Measurements from ENCODE around the gene SCFD2. TPM values are rescaled to one million over a fixed set of nuclear protein-coding genes. Genes with fewer than 3 reads are reported as not detected.

Gene SCFD2
- polyA plus RNA-seq, 2 of the 4 experiments (the other 2 are of a cell fraction), result 7.6 to 10.8 TPM

GRCh38 chr4:53044651-53044960, 321.3 kb downstream of the SCFD2 start:
- Histone ChIP-seq H3K27ac (no peak overlapping the region), H3K4me2 (no peak overlapping the region), H3K4me1 (no peaks in the 10 kb centered on the region), H3K9me3 (no peaks in the 10 kb centered on the region), H3K4me3 (no peak overlapping the region)
- FAIRE-seq (no peak), DNase-seq (ENCODE audit: low read depth in 1 of 2, low spot score in 1 of 2) (no peak), ATAC-seq (no peak)
- ChIA-PET CTCF (no interaction called here), POLR2A (no interaction called here)
- 88% methylated on average over 2 of the region's 2 CpGs for WGBS (ENCODE audit: missing lambda C conversion rate)
- TF ChIP-seq EP300 (IDR thresholded peaks at IDR 0.05), result no peak
- TF ChIP-seq ZFP36 (IDR thresholded peaks at IDR 0.05; ENCODE audit: borderline replicate concordance, partially characterized antibody), result no peak
- no peak for TF ChIP-seq BHLHE40 (IDR thresholded peaks at IDR 0.05; ENCODE audit: low read depth, low read length)
- TF ChIP-seq HES2 (IDR thresholded peaks at IDR 0.05), result no peak
- TF ChIP-seq RNF2 (IDR thresholded peaks at IDR 0.05; ENCODE audit: borderline replicate concordance, low read depth), result no peak
- TF ChIP-seq ESRRA (IDR thresholded peaks at IDR 0.05; ENCODE audit: borderline replicate concordance, low read length), result no peak
- TF ChIP-seq USF2 (IDR thresholded peaks at IDR 0.05), result no peak

- ATAC-seq (no peak), DNase-seq (ENCODE audit: low read depth in 1 of 2, low spot score in 1 of 2) (no peak), FAIRE-seq (no peak)
- TF ChIP-seq CTCF (IDR thresholded peaks at IDR 0.05), result no peak
- TF ChIP-seq HDAC2 (IDR thresholded peaks at IDR 0.05), result no peak
- TF ChIP-seq EHMT2 (IDR thresholded peaks at IDR 0.05; ENCODE audit: low read depth), result no peak
- no peak for TF ChIP-seq NPAS2 (CRISPR knock-in tag; IDR thresholded peaks at IDR 0.05; ENCODE audit: borderline replicate concordance)
- no peak for TF ChIP-seq MYC (IDR thresholded peaks at IDR 0.05; ENCODE audit: borderline replicate concordance, low read length)
- TF ChIP-seq ZFP36 (IDR thresholded peaks at IDR 0.05; ENCODE audit: borderline replicate concordance, partially characterized antibody), result no peak
- TF ChIP-seq CHD4 (IDR thresholded peaks at IDR 0.05; ENCODE audit: borderline replicate concordance), result no peak
- TF ChIP-seq JUNB (IDR thresholded peaks at IDR 0.05), result no peak
- H3K4me1 ChIP-seq, result no peaks in the 10 kb centered on the region
- no peak overlapping the region for H3K4me2 ChIP-seq
- ChIA-PET POLR2A (no interaction called here), CTCF (no interaction called here)
- no peak overlapping the region for H3K27ac ChIP-seq
- H3K9me3 ChIP-seq, result no peaks in the 10 kb centered on the region
- 82% methylated on average over 4 of the region's 4 CpGs for WGBS (ENCODE audit: missing lambda C conversion rate)
- H3K4me3 ChIP-seq, result no peak overlapping the region
These were observed 321.8 kb downstream of the SCFD2 start for GRCh38 chr4:53043891-53044650.

GRCh38 chr4:53043055-53043454, 322.8 kb downstream of the SCFD2 start:
- CTCF ChIA-PET, result no interaction called here

More at GRCh38 chr4:53043055-53043454, 322.8 kb downstream of the SCFD2 start:
- FAIRE-seq, result no peak
- DNase-seq (ENCODE audit: low read depth in 1 of 2, low spot score in 1 of 2), result no peak
- H3K27ac ChIP-seq, result no peak overlapping the region
- no peak overlapping the region for H3K4me2 ChIP-seq
- POLR2A ChIA-PET, result no interaction called here
- no peak overlapping the region for H3K4me3 ChIP-seq
- no peak for ATAC-seq
- no peaks in the 10 kb centered on the region for H3K9me3 ChIP-seq
- WGBS (ENCODE audit: missing lambda C conversion rate), result 86% methylated on average over 3 of the region's 3 CpGs
- no peaks in the 10 kb centered on the region for H3K4me1 ChIP-seq
- TF ChIP-seq HEYL (CRISPR knock-in tag; IDR thresholded peaks at IDR 0.05) (no peak), ZNF302 (CRISPR knock-in tag; IDR thresholded peaks at IDR 0.05) (no peak), CBX2 (IDR thresholded peaks at IDR 0.05; ENCODE audit: borderline replicate concordance, low read depth) (no peak), FOSL2 (IDR thresholded peaks at IDR 0.05) (no peak), FOSL2 (CRISPR knock-in tag; IDR thresholded peaks at IDR 0.05) (no peak), EHF (CRISPR knock-in tag; IDR thresholded peaks at IDR 0.05) (no peak), ZSCAN20 (CRISPR knock-in tag; IDR thresholded peaks at IDR 0.05) (no peak), JUN (IDR thresholded peaks at IDR 0.05) (no peak), FOSB (CRISPR knock-in tag; IDR thresholded peaks at IDR 0.05) (no peak), BHLHE40 (IDR thresholded peaks at IDR 0.05; ENCODE audit: low read depth, low read length) (no peak), HDAC2 (IDR thresholded peaks at IDR 0.05) (no peak), RAD21 (conservative IDR thresholded peaks at IDR 0.05 in 1 of 2, IDR thresholded peaks at IDR 0.05 in 1 of 2) (no peak), CHD2 (IDR thresholded peaks at IDR 0.05; ENCODE audit: low read length, partially characterized antibody) (no peak), CBX8 (IDR thresholded peaks at IDR 0.05) (no peak), E2F6 (IDR thresholded peaks at IDR 0.05; ENCODE audit: borderline replicate concordance, low read depth) (no peak), POLR2A (IDR thresholded peaks at IDR 0.05; ENCODE audit: low read length) (no peak), HMGXB4 (CRISPR knock-in tag; IDR thresholded peaks at IDR 0.05; ENCODE audit: borderline replicate concordance) (no peak), NFE2L2 (conservative IDR thresholded peaks at IDR 0.05; ENCODE audit: low read length) (no peak), HOXB13 (CRISPR knock-in tag; IDR thresholded peaks at IDR 0.05; ENCODE audit: low read depth) (no peak)
